HepG2 (cell line): ENCODE results near the gene AGBL1.

ENCODE experiments used
- CTCF ChIP-seq: sonication (generic); formaldehyde crosslinking; IDR thresholded peaks from 2 replicates; pipeline ENCODE4 v1.5.0; 2020; ENCODE audit warnings: mild to moderate bottlenecking, missing genetic modification reagents, moderate library complexity
- EP300 ChIP-seq, 3 experiments: sonication (generic) in 1 of 3; formaldehyde crosslinking in 1 of 3; IDR thresholded peaks; 2 replicates each; pipeline versions ENCODE4 v1.5.1 to v1.6.1; 2011 to 2020; ENCODE audit warnings: low read depth in 2 of 3, low read length in 2 of 3, borderline replicate concordance in 1 of 3, improper control_type of control experiment in 1 of 3, mild to moderate bottlenecking in 1 of 3, missing genetic modification reagents in 1 of 3, moderate library complexity in 1 of 3
- HNRNPL ChIP-seq: fragments of 200-400 bp; formaldehyde crosslinking; IDR thresholded peaks from 2 replicates; pipeline ENCODE4 v1.6.1; 2017; ENCODE audit warnings: mild to moderate bottlenecking, low read depth, low read length
- MAZ ChIP-seq, 2 experiments: sonication (generic) in 1 of 2; formaldehyde crosslinking in 1 of 2; IDR thresholded peaks; 2 replicates each; pipeline versions ENCODE4 v1.5.0 to v1.6.1; 2012 to 2020; ENCODE audit warnings: low read depth in 2 of 2, mild to moderate bottlenecking in 2 of 2, borderline replicate concordance in 1 of 2, improper control_type of control experiment in 1 of 2, low read length in 1 of 2, missing genetic modification reagents in 1 of 2, moderate library complexity in 1 of 2
- NCOR1 ChIP-seq: fragments of 200-600 bp; sonication (generic); IDR thresholded peaks from 2 replicates; pipeline ENCODE4 v1.7.0; 2017; ENCODE audit warnings: antibody characterized with exemption, low read length, borderline replicate concordance
- RBM39 ChIP-seq: fragments of 200-400 bp; formaldehyde crosslinking; IDR thresholded peaks from one replicate; pipeline ENCODE4 v1.6.1; 2018; ENCODE audit warnings: antibody characterized with exemption, mild to moderate bottlenecking, low read depth, low read length; ENCODE audit not compliant: poor library complexity, severe bottlenecking
- RORA ChIP-seq: sonication (generic); formaldehyde crosslinking; IDR thresholded peaks from 2 replicates; pipeline ENCODE4 v1.5.0; 2020; ENCODE audit warnings: mild to moderate bottlenecking, missing genetic modification reagents, moderate library complexity
- SMAD1 ChIP-seq: sonication (generic); formaldehyde crosslinking; IDR thresholded peaks from 2 replicates; pipeline ENCODE4 v1.4.0; 2020; ENCODE audit warnings: missing genetic modification reagents, low read depth, mild to moderate bottlenecking, borderline replicate concordance
- SP1 ChIP-seq, 2 experiments: fragments of 450-650 bp in 1 of 2; sonication (generic) in 1 of 2; formaldehyde crosslinking in 1 of 2; IDR thresholded peaks; 2 replicates each; pipeline versions ENCODE4 v1.4.0 to v1.6.1; 2016 to 2020; ENCODE audit warnings: missing genetic modification reagents in 1 of 2
- SP4 ChIP-seq: sonication (generic); formaldehyde crosslinking; IDR thresholded peaks from 2 replicates; pipeline ENCODE4 v1.8.1; 2023; ENCODE audit warnings: mild to moderate bottlenecking, missing genetic modification reagents
- ZBTB21 ChIP-seq: sonication (generic); formaldehyde crosslinking; IDR thresholded peaks from 2 replicates; pipeline ENCODE4 v1.4.0; 2020; ENCODE audit warnings: missing genetic modification reagents
- ZNF253 ChIP-seq: sonication (generic); formaldehyde crosslinking; IDR thresholded peaks from 2 replicates; pipeline ENCODE4 v1.8.0; 2022; ENCODE audit warnings: mild to moderate bottlenecking, missing genetic modification reagents, borderline replicate concordance
- ZNF75D ChIP-seq: sonication (generic); formaldehyde crosslinking; IDR thresholded peaks from 2 replicates; pipeline ENCODE4 v1.8.1; 2023; ENCODE audit warnings: missing genetic modification reagents, mild to moderate bottlenecking, borderline replicate concordance

- TF ChIP-seq HNRNPL (no peak), NCOR1 (no peak), SMAD1 (CRISPR knock-in tag) (no peak), EP300 (IDR thresholded peaks at IDR 0.05; ENCODE audit: low read depth in 2 of 2, low read length in 2 of 2) (no peak), EP300 (CRISPR knock-in tag; IDR thresholded peaks at IDR 0.05; ENCODE audit: borderline replicate concordance) (no peak), ZNF75D (CRISPR knock-in tag) (no peak), ZNF253 (no peak), CTCF (CRISPR knock-in tag) (no peak), RORA (CRISPR knock-in tag) (no peak), SP4 (CRISPR knock-in tag) (no peak), ZBTB21 (CRISPR knock-in tag) (no peak), RBM39 (no peak), SP1 (IDR thresholded peaks at IDR 0.05) (no peak), SP1 (CRISPR knock-in tag; IDR thresholded peaks at IDR 0.05) (no peak), MAZ (IDR thresholded peaks at IDR 0.05; ENCODE audit: borderline replicate concordance, low read depth, low read length) (no peak), MAZ (CRISPR knock-in tag; IDR thresholded peaks at IDR 0.05; ENCODE audit: low read depth) (no peak)
These were observed 175.6 kb downstream of the AGBL1 start for GRCh38 chr15:86255247-86255646.
